Tibial artery (tissue), 4 donors: ENCODE data around the gene KIAA0319L.

Source experiments
- DNase-seq, 2 donors: peaks; one replicate each; pipeline ENCODE4 v3.0.0-alpha.2; 2019
- H3K27ac ChIP-seq, 2 donors: fragments of 200-600 bp; sonication (generic) in 1 of 2; 1 replicate in 1 of 2; 2 replicates in 1 of 2; pipeline ENCODE4 v1.5.1; 2018 to 2019; ENCODE audit warnings: mild to moderate bottlenecking in 1 of 2
- H3K27me3 ChIP-seq, 2 donors: fragments of 200-600 bp; sonication (generic) in 1 of 2; one replicate each; pipeline versions ENCODE4 v1.5.1 to v1.6.0; 2016 to 2019
- H3K36me3 ChIP-seq, 3 donors: fragments of 200-600 bp; sonication (generic) in 2 of 3; one replicate each; pipeline ENCODE4 v1.5.1; 2016 to 2019; ENCODE audit warnings: mild to moderate bottlenecking in 2 of 3
- H3K4me1 ChIP-seq, 4 donors: fragments of 200-600 bp; sonication (generic) in 2 of 4; 1 replicate in 3 of 4; 2 replicates in 1 of 4; pipeline ENCODE4 v1.5.1; 2016 to 2019
- H3K4me3 ChIP-seq, 2 donors: fragments of 200-600 bp; sonication (generic) in 1 of 2; 1 replicate in 1 of 2; 2 replicates in 1 of 2; pipeline ENCODE4 v1.5.1; 2018 to 2019; ENCODE audit warnings: mild to moderate bottlenecking in 2 of 2
- H3K9me3 ChIP-seq, 3 donors: fragments of 200-600 bp; sonication (generic) in 1 of 3; one replicate each; pipeline ENCODE4 v1.5.1; 2016 to 2019
- CTCF ChIP-seq, 2 experiments: fragments of 200-600 bp in 1 of 2; fragments of 450-650 bp in 1 of 2; IDR thresholded peaks; one replicate each; pipeline ENCODE4 v1.5.1; 2017 to 2019; ENCODE audit warnings: antibody characterized with exemption in 2 of 2, mild to moderate bottlenecking in 1 of 2, moderate library complexity in 1 of 2
- intact Hi-C: fragments of 100-400 bp; cut with DNase I; formaldehyde crosslinking; loops from one replicate; pipeline ENCODE4 v1.15.0; 2023; ENCODE audit warnings: low total_unique reads

KIAA0319L gene

GRCh38 chr1:35432231-35432630 lies 125.0 kb downstream of the KIAA0319L start:
- DNase-seq: no peak
- no peak overlapping the region for H3K27ac ChIP-seq
- intact Hi-C loops: no loop called here
- H3K9me3 ChIP-seq: no peaks in the 10 kb centered on the region
- no peaks in the 10 kb centered on the region for H3K4me1 ChIP-seq
- H3K4me3 ChIP-seq: no peak overlapping the region
- TF ChIP-seq CTCF (IDR thresholded peaks at IDR 0.05): no peak
- H3K36me3 ChIP-seq: peaks cover 23 to 69% (median 30%) of the 10 kb centered on the region in 3 donors
- no peaks in the 10 kb centered on the region for H3K27me3 ChIP-seq

- Histone ChIP-seq H3K9me3 (no peaks in the 10 kb centered on the region), H3K4me3 (no peak overlapping the region), H3K36me3 (peaks cover 15 to 67% (median 27%) of the 10 kb centered on the region in 3 donors), H3K27me3 (no peaks in the 10 kb centered on the region), H3K27ac (no peak overlapping the region), H3K4me1 (no peaks in the 10 kb centered on the region)
- intact Hi-C loops: no loop called here
- no peak for DNase-seq
- TF ChIP-seq CTCF (IDR thresholded peaks at IDR 0.05): no peak
Observed at GRCh38 chr1:35431173-35431599, 126.0 kb downstream of the KIAA0319L start.

- Histone ChIP-seq H3K4me1 (no peaks in the 10 kb centered on the region), H3K27me3 (no peaks in the 10 kb centered on the region), H3K27ac (no peak overlapping the region), H3K4me3 (no peak overlapping the region), H3K9me3 (no peaks in the 10 kb centered on the region), H3K36me3 (peaks cover 12 to 63% (median 22%) of the 10 kb centered on the region in 3 donors)
- intact Hi-C loops: no loop called here
- DNase-seq: no peak
- TF ChIP-seq CTCF (IDR thresholded peaks at IDR 0.05): no peak
Observed at GRCh38 chr1:35430762-35431161, 126.4 kb downstream of the KIAA0319L start.

- intact Hi-C loops: no loop called here
- TF ChIP-seq CTCF (IDR thresholded peaks at IDR 0.05): no peak
Observed at GRCh38 chr1:35428360-35428759, 128.8 kb downstream of the KIAA0319L start.

GRCh38 chr1:35426097-35426586 lies 131.1 kb downstream of the KIAA0319L start:
- intact Hi-C loops: no loop called here
- no peak overlapping the region for H3K27ac ChIP-seq
- peaks cover 0 to 40% (median under 1%) of the 10 kb centered on the region in 3 donors for H3K36me3 ChIP-seq
- H3K27me3 ChIP-seq: no peaks in the 10 kb centered on the region
- H3K4me1 ChIP-seq: no peaks in the 10 kb centered on the region
- TF ChIP-seq CTCF (IDR thresholded peaks at IDR 0.05): no peak
- DNase-seq: no peak
- H3K4me3 ChIP-seq: no peak overlapping the region
- no peaks in the 10 kb centered on the region for H3K9me3 ChIP-seq

More at GRCh38 chr1:35428360-35428759, 128.8 kb downstream of the KIAA0319L start:
- DNase-seq: no peak
- Histone ChIP-seq H3K36me3 (peaks cover 0 to 51% (median 5%) of the 10 kb centered on the region in 3 donors), H3K4me1 (no peaks in the 10 kb centered on the region), H3K27ac (no peak overlapping the region), H3K9me3 (no peaks in the 10 kb centered on the region), H3K4me3 (no peak overlapping the region), H3K27me3 (no peaks in the 10 kb centered on the region)

- DNase-seq: no peak
- Histone ChIP-seq H3K4me1 (no peaks in the 10 kb centered on the region), H3K36me3 (peaks cover 39 to 56% (median 44%) of the 10 kb centered on the region in 3 donors), H3K9me3 (no peaks in the 10 kb centered on the region), H3K27me3 (no peaks in the 10 kb centered on the region), H3K4me3 (no peak overlapping the region), H3K27ac (no peak overlapping the region)
- no peak for TF ChIP-seq CTCF (IDR thresholded peaks at IDR 0.05)
- intact Hi-C loops: no loop called here
Observed at GRCh38 chr1:35408925-35409324, 148.3 kb downstream of the KIAA0319L start.
